GM12878 (cell line): ENCODE measurements around the gene RCHY1.

Source experiments
- BHLHE40 ChIP-seq, 2 experiments: fragments of 450-650 bp in 1 of 2; IDR thresholded peaks; 2 replicates each; pipeline ENCODE4 v1.6.1; 2011 to 2017; ENCODE audit warnings: low read depth in 2 of 2, borderline replicate concordance in 1 of 2, improper control_type of control experiment in 1 of 2, low read length in 1 of 2, mild to moderate bottlenecking in 1 of 2
- EZH2 ChIP-seq: IDR thresholded peaks from 2 replicates; pipeline ENCODE4 v1.6.1; 2012; ENCODE audit warnings: low read depth, mild to moderate bottlenecking, control low read depth, inconsistent platforms, low read length, borderline replicate concordance; ENCODE audit not compliant: control insufficient read depth
- GABPA ChIP-seq: IDR thresholded peaks from 2 replicates; pipeline ENCODE4 v1.6.1; 2014; ENCODE audit warnings: antibody characterized with exemption, low read depth, mild to moderate bottlenecking, inconsistent platforms
- GATAD2B ChIP-seq: fragments of 450-650 bp; conservative IDR thresholded peaks from 2 replicates; pipeline ENCODE4 v1.6.1; 2017; ENCODE audit warnings: low read depth, mild to moderate bottlenecking, moderate library complexity
- POLR2A ChIP-seq: IDR thresholded peaks from 2 replicates; pipeline ENCODE4 v1.6.1; 2011; ENCODE audit warnings: low read depth, mild to moderate bottlenecking, low read length
- POLR2AphosphoS5 ChIP-seq: IDR thresholded peaks from 2 replicates; pipeline ENCODE4 v1.6.1; 2011; ENCODE audit warnings: mild to moderate bottlenecking, low read length, inconsistent platforms
- POU2F2 ChIP-seq: IDR thresholded peaks from 3 replicates; pipeline ENCODE4 v1.6.1; 2011; ENCODE audit warnings: low read depth, mild to moderate bottlenecking, low read length, borderline replicate concordance
- SRF ChIP-seq, 2 experiments: IDR thresholded peaks; 2 replicates each; pipeline ENCODE4 v1.6.1; 2011; ENCODE audit warnings: low read depth in 2 of 2, low read length in 2 of 2, mild to moderate bottlenecking in 1 of 2, moderate library complexity in 1 of 2
- TF ChIP-seq, protein P1 (sequence below): IDR thresholded peaks from 2 replicates; pipeline ENCODE4 v1.6.1; 2012; ENCODE audit warnings: improper control_type of control experiment, low read depth, low read length; ENCODE audit not compliant: insufficient replicate concordance
- TF ChIP-seq, protein P2 (sequence below): IDR thresholded peaks from 2 replicates; pipeline ENCODE4 v1.6.1; 2012; ENCODE audit warnings: low read depth, low read length, improper control_type of control experiment
- TF ChIP-seq, protein P3 (sequence below), 3 experiments: IDR thresholded peaks in 2 of 3; conservative IDR thresholded peaks in 1 of 3; 2 replicates each; pipeline ENCODE4 v1.5.1; 2011; ENCODE audit warnings: low read depth in 3 of 3, low read length in 3 of 3, mild to moderate bottlenecking in 3 of 3, control low read depth in 2 of 3, moderate library complexity in 2 of 3, inconsistent platforms in 1 of 3, mixed read lengths in 1 of 3; ENCODE audit not compliant: control insufficient read depth in 2 of 3, insufficient read depth in 1 of 3; ENCODE audit errors: extremely low read depth in 1 of 3

GRCh38 chr4:75496406-75496805 lies 17.8 kb downstream of the RCHY1 start:
- TF ChIP-seq EZH2: no peak
- TF ChIP-seq, protein P1, sequence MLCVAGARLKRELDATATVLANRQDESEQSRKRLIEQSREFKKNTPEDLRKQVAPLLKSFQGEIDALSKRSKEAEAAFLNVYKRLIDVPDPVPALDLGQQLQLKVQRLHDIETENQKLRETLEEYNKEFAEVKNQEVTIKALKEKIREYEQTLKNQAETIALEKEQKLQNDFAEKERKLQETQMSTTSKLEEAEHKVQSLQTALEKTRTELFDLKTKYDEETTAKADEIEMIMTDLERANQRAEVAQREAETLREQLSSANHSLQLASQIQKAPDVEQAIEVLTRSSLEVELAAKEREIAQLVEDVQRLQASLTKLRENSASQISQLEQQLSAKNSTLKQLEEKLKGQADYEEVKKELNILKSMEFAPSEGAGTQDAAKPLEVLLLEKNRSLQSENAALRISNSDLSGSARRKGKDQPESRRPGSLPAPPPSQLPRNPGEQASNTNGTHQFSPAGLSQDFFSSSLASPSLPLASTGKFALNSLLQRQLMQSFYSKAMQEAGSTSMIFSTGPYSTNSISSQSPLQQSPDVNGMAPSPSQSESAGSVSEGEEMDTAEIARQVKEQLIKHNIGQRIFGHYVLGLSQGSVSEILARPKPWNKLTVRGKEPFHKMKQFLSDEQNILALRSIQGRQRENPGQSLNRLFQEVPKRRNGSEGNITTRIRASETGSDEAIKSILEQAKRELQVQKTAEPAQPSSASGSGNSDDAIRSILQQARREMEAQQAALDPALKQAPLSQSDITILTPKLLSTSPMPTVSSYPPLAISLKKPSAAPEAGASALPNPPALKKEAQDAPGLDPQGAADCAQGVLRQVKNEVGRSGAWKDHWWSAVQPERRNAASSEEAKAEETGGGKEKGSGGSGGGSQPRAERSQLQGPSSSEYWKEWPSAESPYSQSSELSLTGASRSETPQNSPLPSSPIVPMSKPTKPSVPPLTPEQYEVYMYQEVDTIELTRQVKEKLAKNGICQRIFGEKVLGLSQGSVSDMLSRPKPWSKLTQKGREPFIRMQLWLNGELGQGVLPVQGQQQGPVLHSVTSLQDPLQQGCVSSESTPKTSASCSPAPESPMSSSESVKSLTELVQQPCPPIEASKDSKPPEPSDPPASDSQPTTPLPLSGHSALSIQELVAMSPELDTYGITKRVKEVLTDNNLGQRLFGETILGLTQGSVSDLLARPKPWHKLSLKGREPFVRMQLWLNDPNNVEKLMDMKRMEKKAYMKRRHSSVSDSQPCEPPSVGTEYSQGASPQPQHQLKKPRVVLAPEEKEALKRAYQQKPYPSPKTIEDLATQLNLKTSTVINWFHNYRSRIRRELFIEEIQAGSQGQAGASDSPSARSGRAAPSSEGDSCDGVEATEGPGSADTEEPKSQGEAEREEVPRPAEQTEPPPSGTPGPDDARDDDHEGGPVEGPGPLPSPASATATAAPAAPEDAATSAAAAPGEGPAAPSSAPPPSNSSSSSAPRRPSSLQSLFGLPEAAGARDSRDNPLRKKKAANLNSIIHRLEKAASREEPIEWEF: no peak
- no peak for TF ChIP-seq BHLHE40 (IDR thresholded peaks at IDR 0.05; ENCODE audit: borderline replicate concordance in 1 of 2, low read depth in 2 of 2, low read length in 1 of 2)
- no peak for TF ChIP-seq GATAD2B
- TF ChIP-seq GABPA: no peak
- TF ChIP-seq, protein P2, sequence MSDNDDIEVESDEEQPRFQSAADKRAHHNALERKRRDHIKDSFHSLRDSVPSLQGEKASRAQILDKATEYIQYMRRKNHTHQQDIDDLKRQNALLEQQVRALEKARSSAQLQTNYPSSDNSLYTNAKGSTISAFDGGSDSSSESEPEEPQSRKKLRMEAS: no peak
- TF ChIP-seq POU2F2: no peak
- TF ChIP-seq POLR2AphosphoS5: no peak
- TF ChIP-seq, protein P3, sequence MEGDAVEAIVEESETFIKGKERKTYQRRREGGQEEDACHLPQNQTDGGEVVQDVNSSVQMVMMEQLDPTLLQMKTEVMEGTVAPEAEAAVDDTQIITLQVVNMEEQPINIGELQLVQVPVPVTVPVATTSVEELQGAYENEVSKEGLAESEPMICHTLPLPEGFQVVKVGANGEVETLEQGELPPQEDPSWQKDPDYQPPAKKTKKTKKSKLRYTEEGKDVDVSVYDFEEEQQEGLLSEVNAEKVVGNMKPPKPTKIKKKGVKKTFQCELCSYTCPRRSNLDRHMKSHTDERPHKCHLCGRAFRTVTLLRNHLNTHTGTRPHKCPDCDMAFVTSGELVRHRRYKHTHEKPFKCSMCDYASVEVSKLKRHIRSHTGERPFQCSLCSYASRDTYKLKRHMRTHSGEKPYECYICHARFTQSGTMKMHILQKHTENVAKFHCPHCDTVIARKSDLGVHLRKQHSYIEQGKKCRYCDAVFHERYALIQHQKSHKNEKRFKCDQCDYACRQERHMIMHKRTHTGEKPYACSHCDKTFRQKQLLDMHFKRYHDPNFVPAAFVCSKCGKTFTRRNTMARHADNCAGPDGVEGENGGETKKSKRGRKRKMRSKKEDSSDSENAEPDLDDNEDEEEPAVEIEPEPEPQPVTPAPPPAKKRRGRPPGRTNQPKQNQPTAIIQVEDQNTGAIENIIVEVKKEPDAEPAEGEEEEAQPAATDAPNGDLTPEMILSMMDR (IDR thresholded peaks at IDR 0.05 in 2 of 3, conservative IDR thresholded peaks at IDR 0.05 in 1 of 3; ENCODE audit: control insufficient read depth in 2 of 3, extremely low read depth in 1 of 3, insufficient read depth in 1 of 3, low read depth in 3 of 3, low read length in 3 of 3): no peak
- TF ChIP-seq SRF (IDR thresholded peaks at IDR 0.05; ENCODE audit: low read depth in 2 of 2, low read length in 2 of 2): no peak
- no peak for TF ChIP-seq POLR2A
